GM12878 (cell line): Measurements from ENCODE around the gene TAPBPL. TPM values are rescaled to one million over a fixed set of nuclear protein-coding genes. Genes with fewer than 3 reads are reported as not detected.

ENCODE experiments used
- ATF2 ChIP-seq: IDR thresholded peaks from 2 replicates; pipeline ENCODE4 v1.6.1; 2012; ENCODE audit warnings: low read length, inconsistent platforms
- CEBPZ ChIP-seq: fragments of 150-350 bp; IDR thresholded peaks from 2 replicates; pipeline ENCODE4 v1.6.1; 2016; ENCODE audit warnings: low read depth, low read length
- CHD1 ChIP-seq: IDR thresholded peaks from 2 replicates; pipeline ENCODE4 v1.6.1; 2012; ENCODE audit warnings: low read depth, low read length, improper control_type of control experiment
- EGR1 ChIP-seq, 2 experiments: IDR thresholded peaks; 1 replicate in 1 of 2; 2 replicates in 1 of 2; pipeline ENCODE4 v1.6.1; 2011 to 2012; ENCODE audit warnings: low read depth in 2 of 2, low read length in 2 of 2, borderline replicate concordance in 1 of 2, mild to moderate bottlenecking in 1 of 2, moderate library complexity in 1 of 2
- HCFC1 ChIP-seq: fragments of 150-350 bp; IDR thresholded peaks from 2 replicates; pipeline ENCODE4 v1.6.1; 2014; ENCODE audit warnings: low read length
- HSF1 ChIP-seq: fragments of 150-350 bp; IDR thresholded peaks from 2 replicates; pipeline ENCODE4 v1.6.1; 2014; ENCODE audit warnings: mild to moderate bottlenecking, low read depth, low read length
- IRF4 ChIP-seq: IDR thresholded peaks from 2 replicates; pipeline ENCODE4 v1.6.1; 2011; ENCODE audit warnings: low read depth, low read length
- JUNB ChIP-seq: IDR thresholded peaks from 2 replicates; pipeline ENCODE4 v1.6.1; 2016; ENCODE audit warnings: antibody characterized with exemption, mild to moderate bottlenecking
- MEF2A ChIP-seq: IDR thresholded peaks from 2 replicates; pipeline ENCODE4 v1.6.1; 2011; ENCODE audit warnings: low read depth, mild to moderate bottlenecking, low read length, moderate library complexity; ENCODE audit not compliant: insufficient read depth
- MYB ChIP-seq: fragments of 150-350 bp; IDR thresholded peaks from 2 replicates; pipeline ENCODE4 v1.6.1; 2014; ENCODE audit warnings: mild to moderate bottlenecking, low read depth, low read length, borderline replicate concordance
- NBN ChIP-seq: fragments of 450-650 bp; IDR thresholded peaks from 2 replicates; pipeline ENCODE4 v1.6.1; 2016
- PAX5 ChIP-seq: IDR thresholded peaks from 2 replicates; pipeline ENCODE4 v1.6.1; 2011; ENCODE audit warnings: low read depth, low read length, borderline replicate concordance
- PBX3 ChIP-seq: IDR thresholded peaks from 2 replicates; pipeline ENCODE4 v1.6.1; 2011; ENCODE audit warnings: mild to moderate bottlenecking, low read depth, low read length, moderate library complexity; ENCODE audit not compliant: insufficient replicate concordance
- POLR2A ChIP-seq: IDR thresholded peaks from 2 replicates; pipeline ENCODE4 v1.6.1; 2011; ENCODE audit warnings: low read depth, mild to moderate bottlenecking, low read length
- SMAD1 ChIP-seq: fragments of 450-650 bp; IDR thresholded peaks from 2 replicates; pipeline ENCODE4 v1.6.1; 2018; ENCODE audit warnings: mild to moderate bottlenecking, low read depth; ENCODE audit not compliant: partially characterized antibody
- SPI1 ChIP-seq: IDR thresholded peaks from 2 replicates; pipeline ENCODE4 v1.6.1; 2011; ENCODE audit warnings: low read depth, mild to moderate bottlenecking, low read length, moderate library complexity, borderline replicate concordance; ENCODE audit not compliant: insufficient read depth
- YY1 ChIP-seq: IDR thresholded peaks from 2 replicates; pipeline ENCODE4 v1.6.1; 2011; ENCODE audit warnings: low read depth, mild to moderate bottlenecking, low read length
- ZNF592 ChIP-seq: fragments of 450-650 bp; IDR thresholded peaks from 2 replicates; pipeline ENCODE4 v1.6.1; 2017; ENCODE audit warnings: mild to moderate bottlenecking, moderate library complexity
- polyA plus RNA-seq, 11 experiments: library from polyadenylated mRNA; depleted of rRNA in 4 of 11; unstranded in 6 of 11; stranded (reverse) in 5 of 11; fragments of >200 nt; fragmentation: Nextera tagmentation in 4 of 11; fragmentation: Illumina TruSeq in 1 of 11; extraction: Ambion mirVana in 4 of 11; extraction: Trizol in 1 of 11; gene quantifications; 1 replicate in 1 of 11; 2 replicates in 10 of 11; pipeline versions ENCODE4 v1.2.1 to v1.2.3, GENCODE V29; 2011 to 2016; ENCODE audit warnings: inconsistent platforms in 2 of 11, missing spikeins in 2 of 11, low read depth in 1 of 11
- total RNA-seq, 4 experiments: library from RNA; depleted of rRNA in 3 of 4; stranded (reverse); fragments of >200 nt in 3 of 4; fragmentation: Illumina TruSeq in 1 of 4; extraction: Trizol in 1 of 4; gene quantifications; 2 replicates each; pipeline versions ENCODE4 v1.2.1 to v1.2.3, GENCODE V29; 2013 to 2021

Gene TAPBPL
- total and polyA plus RNA-seq, 10 of the 15 experiments (the other 5 are each of a cell fraction or from before 2014, with no cell fraction given) = 12.4 to 45.0 (median 29.9) TPM

- TF ChIP-seq HSF1 (no peak), NBN (peak; percentile 74), MEF2A (peak; percentile 47; the same call in 1 of the 2 replicates), PBX3 (no peak), SMAD1 (no peak), CEBPZ (no peak), SPI1 (peak; percentile 99), CHD1 (no peak), JUNB (no peak), PAX5 (peak; percentile 89), YY1 (no peak), EGR1 (IDR thresholded peaks at IDR 0.05; ENCODE audit: borderline replicate concordance in 1 of 2, low read depth in 2 of 2, low read length in 2 of 2) (peak in 1 of 2 experiments; percentile 69; a peak in 2 of 3 replicates), POLR2A (peak; percentile 72), IRF4 (peak; percentile 89), ATF2 (peak; percentile 83), MYB (no peak), ZNF592 (peak; percentile 83; the same call in 1 of the 2 replicates), HCFC1 (peak; percentile 17; the same call in 1 of the 2 replicates)
Observed at GRCh38 chr12:6461401-6462233, 9.8 kb downstream of the TAPBPL start (continued).
